GM12801 (cell line): ENCODE results near the gene DYRK1A.

Source experiments
- CTCF ChIP-seq: IDR thresholded peaks from one replicate; pipeline ENCODE4 v1.5.1; 2011; ENCODE audit warnings: control low read depth; ENCODE audit not compliant: insufficient read length; ENCODE audit errors: extremely low read depth

DYRK1A gene

GRCh38 chr21:37366482-37367316, at the start of gene DYRK1A:
TSS of gene DYRK1A (plus strand) at chr21:37366773. CDS start at chr21:37420375, 53,602 bp downstream.
- no peak for TF ChIP-seq CTCF

GRCh38 chr21:37319551-37319950, 47.0 kb upstream of the DYRK1A start:
- no peak for TF ChIP-seq CTCF

GRCh38 chr21:37322084-37322483, 44.5 kb upstream of the DYRK1A start:
- TF ChIP-seq CTCF: no peak

- no peak for TF ChIP-seq CTCF
These were observed 42.0 kb upstream of the DYRK1A start for GRCh38 chr21:37324558-37324957.

GRCh38 chr21:37331411-37331810, 35.2 kb upstream of the DYRK1A start:
- TF ChIP-seq CTCF: no peak

- TF ChIP-seq CTCF: no peak
These were observed 31.5 kb upstream of the DYRK1A start for GRCh38 chr21:37335053-37335452.

GRCh38 chr21:37337179-37337578, 29.4 kb upstream of the DYRK1A start:
- no peak for TF ChIP-seq CTCF

GRCh38 chr21:37337831-37338230, 28.7 kb upstream of the DYRK1A start:
- no peak for TF ChIP-seq CTCF
